HG03108 (cell line): Measurements from ENCODE around the gene CXXC5.

Experiments
- ATAC-seq: cut with Tn5 transposase; IDR thresholded peaks from one replicate; pipeline ENCODE4 v1.9.1; 2021; ENCODE audit warnings: moderate library complexity; ENCODE audit not compliant: unreplicated experiment

The CXXC5 gene

GRCh38 chr5:139678751-139679750, 30.9 kb downstream of the CXXC5 start:
- no peak for ATAC-seq

GRCh38 chr5:139680368-139681111, 32.4 kb downstream of the CXXC5 start:
- ATAC-seq, result no peak

- ATAC-seq, result no peak
Observed at GRCh38 chr5:139681112-139681458, 32.9 kb downstream of the CXXC5 start.

GRCh38 chr5:139681466-139681865, 33.3 kb downstream of the CXXC5 start:
- ATAC-seq, result no peak

GRCh38 chr5:139682016-139682975, 34.1 kb downstream of the CXXC5 start:
- ATAC-seq, result no peak

GRCh38 chr5:139683295-139684271, 35.4 kb downstream of the CXXC5 start:
- ATAC-seq, result no peak

GRCh38 chr5:139684350-139684880, 36.3 kb downstream of the CXXC5 start:
- ATAC-seq, result no peak

GRCh38 chr5:139684881-139685749, 37.0 kb downstream of the CXXC5 start:
- no peak for ATAC-seq

GRCh38 chr5:139685886-139686285, 37.7 kb downstream of the CXXC5 start:
- no peak for ATAC-seq

GRCh38 chr5:139686356-139686705, 38.2 kb downstream of the CXXC5 start:
- ATAC-seq, result no peak

- no peak for ATAC-seq
Observed at GRCh38 chr5:139686706-139687441, 38.7 kb downstream of the CXXC5 start.

- no peak for ATAC-seq
Observed at GRCh38 chr5:139687656-139688055, 39.5 kb downstream of the CXXC5 start.

- no peak for ATAC-seq
Observed at GRCh38 chr5:139688088-139688702, 40.0 kb downstream of the CXXC5 start.

- no peak for ATAC-seq
Observed at GRCh38 chr5:139688751-139689372, 40.7 kb downstream of the CXXC5 start.

GRCh38 chr5:139689631-139690063, 41.5 kb downstream of the CXXC5 start:
- ATAC-seq, result no peak

- ATAC-seq, result no peak
Observed at GRCh38 chr5:139690064-139690802, 42.1 kb downstream of the CXXC5 start.
